ENCODE data around the gene SFSWAP.
"Not testable (repeated sequence)": the region's sequence is repeated elsewhere in the genome, so short reads cannot be mapped to it uniquely, and the experiment has no call there.

SFSWAP gene

GRCh38 chr12:131740626-131741025 is 29.7 kb downstream of the SFSWAP start:
- no peak overlapping the region for H3K4me3 ChIP-seq (ENCODE audit: low read depth, low read length)
- DNase-seq (ENCODE audit: low read depth): no peak
- TF ChIP-seq, protein P1, sequence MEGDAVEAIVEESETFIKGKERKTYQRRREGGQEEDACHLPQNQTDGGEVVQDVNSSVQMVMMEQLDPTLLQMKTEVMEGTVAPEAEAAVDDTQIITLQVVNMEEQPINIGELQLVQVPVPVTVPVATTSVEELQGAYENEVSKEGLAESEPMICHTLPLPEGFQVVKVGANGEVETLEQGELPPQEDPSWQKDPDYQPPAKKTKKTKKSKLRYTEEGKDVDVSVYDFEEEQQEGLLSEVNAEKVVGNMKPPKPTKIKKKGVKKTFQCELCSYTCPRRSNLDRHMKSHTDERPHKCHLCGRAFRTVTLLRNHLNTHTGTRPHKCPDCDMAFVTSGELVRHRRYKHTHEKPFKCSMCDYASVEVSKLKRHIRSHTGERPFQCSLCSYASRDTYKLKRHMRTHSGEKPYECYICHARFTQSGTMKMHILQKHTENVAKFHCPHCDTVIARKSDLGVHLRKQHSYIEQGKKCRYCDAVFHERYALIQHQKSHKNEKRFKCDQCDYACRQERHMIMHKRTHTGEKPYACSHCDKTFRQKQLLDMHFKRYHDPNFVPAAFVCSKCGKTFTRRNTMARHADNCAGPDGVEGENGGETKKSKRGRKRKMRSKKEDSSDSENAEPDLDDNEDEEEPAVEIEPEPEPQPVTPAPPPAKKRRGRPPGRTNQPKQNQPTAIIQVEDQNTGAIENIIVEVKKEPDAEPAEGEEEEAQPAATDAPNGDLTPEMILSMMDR (conservative IDR thresholded peaks at IDR 0.05; ENCODE audit: low read depth, low read length): no peak

DNA sequence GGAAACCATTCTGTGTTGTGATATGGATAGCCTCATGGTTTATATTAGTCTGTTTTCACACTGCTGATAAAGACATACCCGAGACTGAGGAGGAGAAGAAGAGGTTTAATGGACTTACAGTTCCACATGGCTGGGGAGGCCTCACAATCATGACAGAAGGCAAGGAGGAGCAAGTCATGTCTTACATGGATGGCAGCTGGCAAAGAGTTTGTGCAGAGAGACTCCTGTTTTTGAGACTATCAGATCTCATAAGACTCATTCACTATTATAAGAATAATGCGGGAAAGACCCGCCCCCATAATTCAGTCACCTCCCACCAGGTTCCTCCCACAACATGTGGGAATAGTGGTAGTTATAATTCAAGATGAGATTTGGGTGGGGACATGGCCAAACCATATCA is 31.9 kb downstream of the SFSWAP start:
- DNase-seq (ENCODE audit: low read depth); H3K4me3 ChIP-seq (ENCODE audit: low read depth, low read length): not testable (repeated sequence)

DNA sequence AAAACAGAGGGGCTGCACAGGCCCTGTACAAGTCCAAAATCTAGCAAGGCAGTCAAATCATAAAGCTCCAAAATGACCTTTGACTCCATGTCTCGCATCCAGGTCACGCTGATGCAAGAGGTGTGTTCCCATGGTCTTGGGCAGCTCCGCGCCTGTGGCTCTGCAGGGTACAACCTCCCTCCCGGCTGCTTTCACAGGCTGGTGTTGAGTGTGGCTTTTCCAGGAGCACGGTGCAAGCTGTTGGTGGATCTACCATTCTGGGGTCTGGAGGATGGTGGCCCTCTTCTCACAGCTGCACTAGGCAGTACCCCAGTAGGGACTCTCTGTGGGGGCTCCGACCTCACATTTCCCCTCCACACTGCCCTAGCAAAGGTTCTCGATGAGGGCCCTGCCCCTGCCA is 32.5 kb downstream of the SFSWAP start:
- not testable (repeated sequence) for DNase-seq (ENCODE audit: low read depth); H3K4me3 ChIP-seq (ENCODE audit: low read depth, low read length)

DNA sequence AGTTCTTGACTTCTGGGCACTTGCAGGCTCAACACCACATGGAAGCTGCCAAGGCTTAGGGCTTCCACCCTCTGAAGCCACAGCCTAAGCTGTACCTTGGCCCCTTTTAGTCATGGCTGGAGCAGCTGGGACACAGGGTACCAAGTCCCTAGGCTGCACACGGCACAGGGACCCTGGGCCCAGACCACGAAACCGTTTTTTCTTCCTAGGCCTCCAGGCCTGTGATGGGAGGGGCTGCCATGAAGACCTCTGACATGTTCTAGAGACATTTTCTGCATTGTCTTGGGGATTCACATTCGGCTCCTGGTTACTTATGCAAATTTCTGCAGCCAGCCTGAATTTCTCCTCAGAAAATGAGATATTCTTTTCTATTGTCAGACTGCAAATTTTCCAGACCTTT is 33.0 kb downstream of the SFSWAP start:
- not testable (repeated sequence) for H3K4me3 ChIP-seq (ENCODE audit: low read depth, low read length)

DNA sequence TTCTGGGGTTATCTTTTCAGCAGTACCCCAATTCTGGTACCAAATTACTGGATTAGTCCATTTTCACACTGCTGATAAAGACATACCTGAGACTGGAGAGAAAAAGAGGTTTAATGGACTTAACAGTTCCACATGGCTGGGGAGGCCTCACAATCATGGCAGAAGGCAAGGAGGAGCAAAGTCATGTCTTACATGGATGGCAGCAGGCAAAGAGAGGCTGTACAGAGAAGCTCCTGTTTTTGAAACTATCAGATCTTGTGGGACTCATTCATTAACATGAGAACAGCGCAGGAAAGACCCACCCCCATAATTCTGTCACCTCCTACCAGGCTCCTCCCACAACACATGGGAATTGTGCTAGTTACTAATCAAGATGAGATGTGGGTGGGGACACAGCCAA is 33.8 kb downstream of the SFSWAP start:
- not testable (repeated sequence) for H3K4me3 ChIP-seq (ENCODE audit: low read depth, low read length); DNase-seq (ENCODE audit: low read depth)

More for the DNA sequence above, 33.0 kb downstream of the SFSWAP start:
- DNase-seq (ENCODE audit: low read depth): not testable (repeated sequence)

DNA sequence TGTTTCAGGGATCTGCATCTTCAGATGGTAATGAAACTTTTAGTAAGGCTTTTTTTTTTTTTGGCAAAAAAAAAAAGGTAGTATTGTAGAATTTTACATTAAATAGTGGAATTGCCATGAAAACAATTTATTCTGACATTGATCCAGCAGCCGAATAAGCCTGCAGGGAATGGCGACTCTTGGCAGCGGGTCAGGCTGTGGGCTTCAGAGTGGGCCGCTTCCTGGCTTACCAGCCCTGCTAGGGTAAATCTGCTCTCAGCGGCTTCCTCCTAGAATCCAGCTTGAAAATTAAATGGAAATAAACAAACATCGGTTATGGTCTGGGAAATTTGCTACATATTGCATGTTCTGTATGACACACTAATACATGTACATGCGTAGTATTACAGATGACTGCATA is 34.8 kb downstream of the SFSWAP start:
- no peak for DNase-seq (ENCODE audit: low read depth)
- TF ChIP-seq, protein P1 (conservative IDR thresholded peaks at IDR 0.05; ENCODE audit: low read depth, low read length): no peak
- no peak overlapping the region for H3K4me3 ChIP-seq (ENCODE audit: low read depth, low read length)

DNA sequence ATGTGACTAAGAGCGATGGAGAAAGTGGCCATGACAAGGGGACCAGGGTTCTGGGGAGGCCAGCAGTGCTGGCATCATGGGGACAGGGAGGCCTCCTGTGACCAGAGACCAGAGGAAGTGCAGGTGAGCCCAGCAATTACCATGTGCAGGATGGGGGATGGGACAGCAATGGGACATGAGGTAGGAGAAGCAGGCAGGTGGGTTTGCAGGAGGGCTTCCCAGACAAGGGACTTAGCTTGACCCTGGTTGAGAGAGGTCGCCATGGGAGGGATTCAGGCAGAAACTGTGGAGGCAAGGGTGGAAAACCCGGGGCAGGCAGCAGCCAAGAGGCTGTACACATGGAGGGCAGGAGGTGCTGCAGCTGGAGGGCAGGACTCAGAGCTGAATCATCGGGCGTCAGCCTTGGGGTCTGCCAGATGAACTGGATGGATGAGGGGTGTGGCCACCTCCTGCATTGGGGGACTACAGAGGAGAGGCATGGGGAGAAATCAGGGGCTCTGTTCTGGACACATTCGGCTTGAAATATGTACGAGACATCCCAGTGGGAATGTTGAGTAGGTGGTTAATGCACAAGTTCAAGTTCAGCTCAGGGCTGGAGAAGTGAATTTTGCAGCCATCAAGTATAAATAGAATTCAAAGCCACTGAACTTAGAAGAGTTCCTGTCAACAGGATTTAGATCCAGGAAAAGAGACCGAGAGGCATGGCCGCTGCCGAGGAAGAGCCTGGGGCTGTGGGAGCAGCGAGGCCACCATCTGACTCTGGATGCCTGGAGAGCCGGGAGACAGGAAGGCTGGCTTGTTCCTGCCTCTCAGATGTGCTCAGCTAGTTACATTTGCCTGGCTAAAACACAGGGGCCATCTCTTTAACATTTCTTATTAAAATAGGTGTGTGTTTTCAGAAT is 36.6 kb downstream of the SFSWAP start:
- H3K4me3 ChIP-seq (ENCODE audit: low read depth, low read length): no peak overlapping the region
- TF ChIP-seq, protein P1 (conservative IDR thresholded peaks at IDR 0.05; ENCODE audit: low read depth, low read length): no peak
- no peak for DNase-seq (ENCODE audit: low read depth)

DNA sequence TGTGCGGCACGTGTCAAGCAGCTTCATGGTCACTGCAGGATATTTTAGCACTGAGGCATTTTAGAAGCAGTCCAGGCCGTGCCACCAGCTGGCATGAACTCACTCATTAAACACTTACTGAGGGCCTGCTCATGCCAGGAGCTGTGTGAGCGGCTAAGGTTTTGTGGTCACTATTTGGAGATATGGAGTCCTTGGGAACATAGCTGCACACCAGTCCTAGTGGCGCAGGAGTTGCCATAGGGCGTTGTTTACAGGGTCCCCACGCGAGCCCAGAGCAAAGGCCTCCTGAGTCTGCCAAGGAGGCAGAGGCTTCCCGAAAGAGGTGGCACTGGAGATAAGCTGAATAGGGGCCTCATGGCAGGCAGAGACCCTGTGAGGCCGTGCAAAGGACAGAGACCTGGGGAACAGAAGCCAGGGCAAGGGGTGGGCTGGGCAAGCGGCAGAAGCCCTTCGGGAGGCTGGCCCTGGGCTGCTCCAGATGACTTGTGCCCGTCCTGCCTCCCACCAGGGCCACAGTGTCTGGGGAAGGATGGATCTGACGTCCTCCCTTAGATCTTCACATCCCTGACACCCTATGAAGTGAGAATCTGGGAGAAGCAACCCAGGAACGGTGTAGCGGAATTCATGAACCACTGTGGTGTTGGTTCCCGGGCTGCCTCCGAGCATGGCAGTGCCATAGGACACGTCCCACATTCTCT is 38.9 kb downstream of the SFSWAP start:
- TF ChIP-seq, protein P1 (conservative IDR thresholded peaks at IDR 0.05; ENCODE audit: low read depth, low read length): no peak
- H3K4me3 ChIP-seq (ENCODE audit: low read depth, low read length): no peak overlapping the region
- DNase-seq (ENCODE audit: low read depth): no peak

DNA sequence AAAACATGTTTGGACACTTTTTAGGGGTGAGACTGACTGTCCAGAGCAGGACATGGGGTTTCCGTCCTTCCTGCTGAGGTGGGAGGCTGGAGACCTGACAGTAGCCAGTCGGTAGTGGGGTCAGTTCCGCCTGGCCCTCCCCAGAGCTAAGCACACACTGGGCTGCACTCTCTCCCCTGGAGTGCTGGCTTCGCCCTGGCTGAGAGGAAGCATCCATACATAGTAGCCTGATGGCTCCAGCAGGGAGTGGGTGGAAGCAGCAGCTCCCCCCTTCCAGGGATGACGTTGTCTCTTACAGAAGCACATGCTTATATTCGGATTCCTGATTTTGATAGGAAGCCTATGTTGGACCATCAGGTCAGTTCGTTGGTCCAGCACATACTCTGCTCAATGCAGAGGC is 40.4 kb downstream of the SFSWAP start:
- TF ChIP-seq, protein P1 (conservative IDR thresholded peaks at IDR 0.05; ENCODE audit: low read depth, low read length): no peak
- no peak for DNase-seq (ENCODE audit: low read depth)
- no peak overlapping the region for H3K4me3 ChIP-seq (ENCODE audit: low read depth, low read length)
